HAP-1 (cell line): Measurements from ENCODE around the gene ITGBL1.
A peak's percentile ranks its signal among the peaks of the same experiment; 100 is the strongest.

ENCODE experiments used
- DNase-seq, 2 experiments: peaks; one replicate each; pipeline ENCODE4 v3.0.0-alpha.2; 2016 to 2020; ENCODE audit warnings: low spot score in 2 of 2
- H3K27me3 ChIP-seq: fragments of 250-450 bp; sonication (Bioruptor Pico); 2 replicates; pipeline ENCODE4 v1.5.1; 2020; ENCODE audit warnings: low read depth, mild to moderate bottlenecking, moderate library complexity
- H3K36me3 ChIP-seq: fragments of 250-450 bp; sonication (Bioruptor Pico); replicated peaks from 2 replicates; pipeline ENCODE4 v1.5.1; 2020; ENCODE audit warnings: mild to moderate bottlenecking
- H3K4me1 ChIP-seq: fragments of 250-450 bp; sonication (Bioruptor Pico); 2 replicates; pipeline ENCODE4 v1.5.1; 2020; ENCODE audit warnings: mild to moderate bottlenecking
- H3K4me3 ChIP-seq: fragments of 250-450 bp; sonication (Bioruptor Pico); 2 replicates; pipeline ENCODE4 v1.5.1; 2020; ENCODE audit warnings: mild to moderate bottlenecking, moderate library complexity
- H3K9me3 ChIP-seq: fragments of 250-450 bp; sonication (Bioruptor Pico); 2 replicates; pipeline ENCODE4 v1.5.1; 2020; ENCODE audit warnings: mild to moderate bottlenecking, moderate library complexity
- in situ Hi-C: fragments of 300-500 bp; cut with MboI; formaldehyde crosslinking; loops from 3 replicates; pipeline ENCODE4 v1.14.3; 2020; ENCODE audit warnings: low sequenced_read_pairs, inconsistent platforms, mixed read lengths

Gene ITGBL1

GRCh38 chr13:101623470-101624209 lies 171.2 kb downstream of the ITGBL1 start:
- no peaks in the 10 kb centered on the region for H3K9me3 ChIP-seq
- in situ Hi-C loops = no loop called here
- H3K27me3 ChIP-seq = no peaks in the 10 kb centered on the region
- peaks cover 22% of the 10 kb centered on the region for H3K4me1 ChIP-seq
- no peaks in the 10 kb centered on the region for H3K36me3 ChIP-seq
- H3K4me3 ChIP-seq = no peak overlapping the region
- no peak for DNase-seq

GRCh38 chr13:101624210-101624922 lies 171.9 kb downstream of the ITGBL1 start:
- no peaks in the 10 kb centered on the region for H3K9me3 ChIP-seq
- DNase-seq = no peak
- in situ Hi-C loops = no loop called here

GRCh38 chr13:101624981-101625380 lies 172.5 kb downstream of the ITGBL1 start:
- in situ Hi-C loops = no loop called here
- Histone ChIP-seq H3K36me3 (no peaks in the 10 kb centered on the region), H3K27me3 (no peaks in the 10 kb centered on the region), H3K4me3 (no peak overlapping the region), H3K4me1 (peaks cover 22% of the 10 kb centered on the region), H3K9me3 (no peaks in the 10 kb centered on the region)
- no peak for DNase-seq

More at GRCh38 chr13:101624210-101624922, 171.9 kb downstream of the ITGBL1 start:
- no peaks in the 10 kb centered on the region for H3K36me3 ChIP-seq
- H3K27me3 ChIP-seq = no peaks in the 10 kb centered on the region
- H3K4me3 ChIP-seq = no peak overlapping the region
- peaks cover 22% of the 10 kb centered on the region for H3K4me1 ChIP-seq

GRCh38 chr13:101626925-101627555 lies 174.6 kb downstream of the ITGBL1 start:
- Histone ChIP-seq H3K36me3 (no peaks in the 10 kb centered on the region), H3K4me3 (no peak overlapping the region), H3K4me1 (peaks cover 13% of the 10 kb centered on the region), H3K9me3 (no peaks in the 10 kb centered on the region), H3K27me3 (no peaks in the 10 kb centered on the region)
- in situ Hi-C loops = no loop called here
- no peak for DNase-seq

- Histone ChIP-seq H3K9me3 (no peaks in the 10 kb centered on the region), H3K36me3 (no peaks in the 10 kb centered on the region), H3K4me3 (no peak overlapping the region), H3K4me1 (peaks cover 13% of the 10 kb centered on the region), H3K27me3 (no peaks in the 10 kb centered on the region)
- in situ Hi-C loops = no loop called here
- no peak for DNase-seq
Observed at GRCh38 chr13:101627556-101627943, 175.1 kb downstream of the ITGBL1 start.

GRCh38 chr13:101628900-101629299 lies 176.4 kb downstream of the ITGBL1 start:
- Histone ChIP-seq H3K4me3 (no peak overlapping the region), H3K27me3 (no peaks in the 10 kb centered on the region), H3K36me3 (no peaks in the 10 kb centered on the region), H3K9me3 (no peaks in the 10 kb centered on the region), H3K4me1 (peaks cover 7% of the 10 kb centered on the region; the same call in 1 of the 2 replicates)
- in situ Hi-C loops = no loop called here
- no peak for DNase-seq

- in situ Hi-C loops = no loop called here
- peaks cover 7% of the 10 kb centered on the region; the same call in 1 of the 2 replicates for H3K4me1 ChIP-seq
- DNase-seq = no peak
Observed at GRCh38 chr13:101631395-101631794, 178.9 kb downstream of the ITGBL1 start.

GRCh38 chr13:101634142-101634541 lies 181.7 kb downstream of the ITGBL1 start:
- no peaks in the 10 kb centered on the region for H3K36me3 ChIP-seq
- H3K9me3 ChIP-seq = no peaks in the 10 kb centered on the region
- no peak overlapping the region for H3K4me3 ChIP-seq
- no peaks in the 10 kb centered on the region for H3K27me3 ChIP-seq
- peaks cover 3% of the 10 kb centered on the region; the same call in 1 of the 2 replicates for H3K4me1 ChIP-seq
- in situ Hi-C loops = no loop called here
- DNase-seq = no peak

More at GRCh38 chr13:101631395-101631794, 178.9 kb downstream of the ITGBL1 start:
- Histone ChIP-seq H3K4me3 (no peak overlapping the region), H3K9me3 (no peaks in the 10 kb centered on the region), H3K27me3 (no peaks in the 10 kb centered on the region), H3K36me3 (no peaks in the 10 kb centered on the region)

GRCh38 chr13:101639711-101640110 lies 187.2 kb downstream of the ITGBL1 start:
- H3K9me3 ChIP-seq = no peaks in the 10 kb centered on the region
- no peaks in the 10 kb centered on the region for H3K27me3 ChIP-seq
- in situ Hi-C loops = no loop called here
- H3K4me1 ChIP-seq = no peaks in the 10 kb centered on the region; the same call in 1 of the 2 replicates
- H3K4me3 ChIP-seq = no peak overlapping the region
- DNase-seq = no peak
- no peaks in the 10 kb centered on the region for H3K36me3 ChIP-seq

GRCh38 chr13:101640788-101641400 lies 188.4 kb downstream of the ITGBL1 start:
- H3K4me3 ChIP-seq = no peak overlapping the region
- H3K9me3 ChIP-seq = no peaks in the 10 kb centered on the region
- H3K27me3 ChIP-seq = no peaks in the 10 kb centered on the region
- no peaks in the 10 kb centered on the region for H3K36me3 ChIP-seq
- in situ Hi-C loops = no loop called here
- DNase-seq = peak in 1 of 2 experiments; percentile 43
- H3K4me1 ChIP-seq = no peaks in the 10 kb centered on the region; the same call in 1 of the 2 replicates

- no peak overlapping the region for H3K4me3 ChIP-seq
- no peaks in the 10 kb centered on the region; the same call in 1 of the 2 replicates for H3K4me1 ChIP-seq
- DNase-seq = no peak
- no peaks in the 10 kb centered on the region for H3K9me3 ChIP-seq
- in situ Hi-C loops = no loop called here
- no peaks in the 10 kb centered on the region for H3K36me3 ChIP-seq
- no peaks in the 10 kb centered on the region for H3K27me3 ChIP-seq
Observed at GRCh38 chr13:101645871-101646270, 193.4 kb downstream of the ITGBL1 start.

GRCh38 chr13:101647760-101648159 lies 195.3 kb downstream of the ITGBL1 start:
- in situ Hi-C loops = no loop called here
- Histone ChIP-seq H3K4me3 (no peak overlapping the region), H3K36me3 (no peaks in the 10 kb centered on the region), H3K4me1 (no peaks in the 10 kb centered on the region), H3K9me3 (no peaks in the 10 kb centered on the region), H3K27me3 (no peaks in the 10 kb centered on the region)
- DNase-seq = no peak

GRCh38 chr13:101648766-101649487 lies 196.5 kb downstream of the ITGBL1 start:
- Histone ChIP-seq H3K4me3 (no peak overlapping the region), H3K9me3 (no peaks in the 10 kb centered on the region), H3K36me3 (no peaks in the 10 kb centered on the region), H3K4me1 (no peaks in the 10 kb centered on the region), H3K27me3 (no peaks in the 10 kb centered on the region)
- in situ Hi-C loops = no loop called here
- DNase-seq = no peak
